Panc1 (cell line): Measurements from ENCODE around the gene MREG. TPM values are rescaled to one million over a fixed set of nuclear protein-coding genes. Genes with fewer than 3 reads are reported as not detected.

ENCODE experiments used
- ATAC-seq: fragments of 200-7000 bp; cut with Tn5 transposase; 2 replicates; pipeline ENCODE4 v1.9.1; 2020; ENCODE audit warnings: mild to moderate bottlenecking, moderate library complexity
- BruUV-seq: library from RNA; stranded (reverse); fragments of 400-500 nt; replicated peaks from 2 replicates; lab custom pipeline; 2021; lab: Mats Ljungman, UMichigan
- CTCF ChIA-PET: fragments of 300-600 bp; sonication (Branson Sonifier 250); formaldehyde crosslinking; loops from one replicate; lab custom pipeline; 2022; ENCODE audit warnings: antibody characterized with exemption; lab: Charles Lee
- POLR2A ChIA-PET: fragments of 300-600 bp; sonication (Branson Sonifier 250); formaldehyde crosslinking; loops from one replicate; lab custom pipeline; 2022; ENCODE audit warnings: antibody characterized with exemption; lab: Charles Lee
- DNase-seq: peaks from one replicate; pipeline ENCODE4 v3.0.0-alpha.2; 2010; ENCODE audit warnings: low read depth, low spot score
- H3K27ac ChIP-seq: 2 replicates; pipeline ENCODE4 v1.5.1; 2011; ENCODE audit warnings: mild to moderate bottlenecking, low read length, inconsistent platforms
- H3K27me3 ChIP-seq: fragments of 200-500 bp; sonication (Bioruptor generic); 2 replicates; pipeline ENCODE4 v1.6.0; 2014; ENCODE audit warnings: low read length, inconsistent platforms; ENCODE audit not compliant: control insufficient read depth, insufficient read depth
- H3K36me3 ChIP-seq: fragments of 200-500 bp; sonication (Bioruptor generic); 2 replicates; pipeline ENCODE4 v1.5.1; 2014; ENCODE audit warnings: inconsistent platforms, mild to moderate bottlenecking, low read length, moderate library complexity; ENCODE audit not compliant: control insufficient read depth, insufficient read depth
- H3K4me1 ChIP-seq: 2 replicates; pipeline ENCODE4 v1.5.1; 2011; ENCODE audit warnings: inconsistent platforms, mild to moderate bottlenecking, low read length, moderate library complexity; ENCODE audit not compliant: control insufficient read depth, insufficient read depth
- H3K4me3 ChIP-seq, 2 experiments: 2 replicates each; pipeline ENCODE4 v1.5.1; 2011 to 2012; ENCODE audit warnings: low read depth in 2 of 2, low read length in 2 of 2, mild to moderate bottlenecking in 2 of 2, inconsistent platforms in 1 of 2, moderate library complexity in 1 of 2
- H3K9me3 ChIP-seq: fragments of 200-500 bp; sonication (Bioruptor generic); 2 replicates; pipeline ENCODE4 v1.5.1; 2014; ENCODE audit warnings: low read depth, mild to moderate bottlenecking, inconsistent platforms, low read length, moderate library complexity; ENCODE audit not compliant: control insufficient read depth, insufficient read depth
- CTCF ChIP-seq: fragments of 450-650 bp; IDR thresholded peaks from 2 replicates; pipeline ENCODE4 v1.5.1; 2017; ENCODE audit warnings: mild to moderate bottlenecking
- POLR2AphosphoS5 ChIP-seq: IDR thresholded peaks from 2 replicates; pipeline ENCODE4 v1.6.1; 2012; ENCODE audit warnings: mild to moderate bottlenecking, low read depth, low read length, moderate library complexity
- SIN3A ChIP-seq: IDR thresholded peaks from 2 replicates; pipeline ENCODE4 v1.6.1; 2012; ENCODE audit warnings: low read depth, mild to moderate bottlenecking, low read length, moderate library complexity, borderline replicate concordance; ENCODE audit not compliant: insufficient read depth
- TCF7L2 ChIP-seq: IDR thresholded peaks from 2 replicates; pipeline ENCODE4 v1.6.1; 2011; ENCODE audit warnings: mild to moderate bottlenecking, low read depth, low read length, inconsistent platforms
- in situ Hi-C: cut with HindIII; loops from 2 replicates; pipeline ENCODE4 v1.10.0; 2016; ENCODE audit warnings: low sequenced_read_pairs, low pct_unique_long_range_greater_than_20kb
- intact Hi-C: fragments of 100-400 bp; cut with micrococcal nuclease; formaldehyde crosslinking; loops from one replicate; pipeline ENCODE4 v1.10.0; 2022; ENCODE audit not compliant: unreplicated experiment
- total RNA-seq: library from RNA; stranded (reverse); gene quantifications from one replicate; pipeline ENCODE4 v1.2.1, GENCODE V29; 2021; ENCODE audit not compliant: unreplicated experiment
- TF ChIP-seq, protein P1 (sequence below), 2 experiments: IDR thresholded peaks; 2 replicates each; pipeline ENCODE4 v1.6.1; 2011 to 2012; ENCODE audit warnings: low read depth in 2 of 2, control low read depth in 1 of 2, low read length in 1 of 2, mild to moderate bottlenecking in 1 of 2, moderate library complexity in 1 of 2; ENCODE audit not compliant: insufficient read depth in 1 of 2

The MREG gene
- total RNA-seq, 1 experiment from 2014 or later, result 19.2 TPM

DNA sequence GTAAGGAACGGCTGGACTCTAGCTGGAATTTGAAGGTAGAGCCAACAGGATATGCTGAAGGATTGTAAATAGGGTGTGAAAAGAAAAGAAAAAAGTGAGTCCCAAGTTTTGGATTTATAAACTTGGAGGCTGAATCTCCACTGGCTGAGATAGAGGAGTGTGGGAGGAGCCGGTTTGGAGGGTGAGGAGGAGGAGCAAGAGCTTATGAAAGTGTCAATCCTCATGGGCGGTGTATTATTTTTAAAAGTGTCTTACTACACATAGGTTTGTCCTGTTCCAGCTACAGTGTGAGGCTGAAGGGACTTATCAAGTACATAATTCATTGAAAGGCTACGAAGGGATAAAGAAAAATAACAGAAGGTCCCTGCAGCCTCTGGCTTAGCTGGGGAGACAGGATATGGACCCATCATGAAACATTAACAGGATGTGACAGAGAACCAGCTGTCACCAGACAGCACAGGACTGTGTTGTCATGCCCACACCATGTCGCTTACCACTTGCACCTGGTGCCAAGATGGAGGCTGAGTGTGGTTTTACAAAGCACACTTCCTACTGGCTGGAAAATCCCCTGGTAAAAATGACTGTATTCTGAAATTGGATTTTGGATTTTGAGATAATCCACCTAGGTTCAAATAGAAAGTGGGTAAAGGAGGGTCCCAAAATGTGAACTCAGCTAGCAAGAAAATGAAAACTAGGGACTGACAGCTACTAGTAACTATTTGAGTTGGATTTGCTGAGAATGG, 2.5 kb upstream of the MREG start:
- H3K36me3 ChIP-seq, result no peaks in the 10 kb centered on the region; the same call in 1 of the 2 replicates
- in situ Hi-C loops (no loop called here), intact Hi-C loops (no loop called here)
- BruUV-seq, result no TSS peak
- H3K27ac ChIP-seq, result no peak overlapping the region
- DNase-seq, result no peak
- no peak overlapping the region for H3K4me3 ChIP-seq
- POLR2A ChIA-PET, result no interaction called here
- no peak for TF ChIP-seq TCF7L2
- TF ChIP-seq, protein P1, sequence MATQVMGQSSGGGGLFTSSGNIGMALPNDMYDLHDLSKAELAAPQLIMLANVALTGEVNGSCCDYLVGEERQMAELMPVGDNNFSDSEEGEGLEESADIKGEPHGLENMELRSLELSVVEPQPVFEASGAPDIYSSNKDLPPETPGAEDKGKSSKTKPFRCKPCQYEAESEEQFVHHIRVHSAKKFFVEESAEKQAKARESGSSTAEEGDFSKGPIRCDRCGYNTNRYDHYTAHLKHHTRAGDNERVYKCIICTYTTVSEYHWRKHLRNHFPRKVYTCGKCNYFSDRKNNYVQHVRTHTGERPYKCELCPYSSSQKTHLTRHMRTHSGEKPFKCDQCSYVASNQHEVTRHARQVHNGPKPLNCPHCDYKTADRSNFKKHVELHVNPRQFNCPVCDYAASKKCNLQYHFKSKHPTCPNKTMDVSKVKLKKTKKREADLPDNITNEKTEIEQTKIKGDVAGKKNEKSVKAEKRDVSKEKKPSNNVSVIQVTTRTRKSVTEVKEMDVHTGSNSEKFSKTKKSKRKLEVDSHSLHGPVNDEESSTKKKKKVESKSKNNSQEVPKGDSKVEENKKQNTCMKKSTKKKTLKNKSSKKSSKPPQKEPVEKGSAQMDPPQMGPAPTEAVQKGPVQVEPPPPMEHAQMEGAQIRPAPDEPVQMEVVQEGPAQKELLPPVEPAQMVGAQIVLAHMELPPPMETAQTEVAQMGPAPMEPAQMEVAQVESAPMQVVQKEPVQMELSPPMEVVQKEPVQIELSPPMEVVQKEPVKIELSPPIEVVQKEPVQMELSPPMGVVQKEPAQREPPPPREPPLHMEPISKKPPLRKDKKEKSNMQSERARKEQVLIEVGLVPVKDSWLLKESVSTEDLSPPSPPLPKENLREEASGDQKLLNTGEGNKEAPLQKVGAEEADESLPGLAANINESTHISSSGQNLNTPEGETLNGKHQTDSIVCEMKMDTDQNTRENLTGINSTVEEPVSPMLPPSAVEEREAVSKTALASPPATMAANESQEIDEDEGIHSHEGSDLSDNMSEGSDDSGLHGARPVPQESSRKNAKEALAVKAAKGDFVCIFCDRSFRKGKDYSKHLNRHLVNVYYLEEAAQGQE (IDR thresholded peaks at IDR 0.05; ENCODE audit: insufficient read depth in 1 of 2, low read depth in 2 of 2, low read length in 1 of 2), result no peak
- TF ChIP-seq POLR2AphosphoS5, result no peak
- TF ChIP-seq SIN3A, result no peak
- TF ChIP-seq CTCF, result no peak
- ATAC-seq, result no peak
- H3K27me3 ChIP-seq, result no peaks in the 10 kb centered on the region
- H3K9me3 ChIP-seq, result no peaks in the 10 kb centered on the region
- peaks cover 16% of the 10 kb centered on the region for H3K4me1 ChIP-seq
- CTCF ChIA-PET, result no interaction called here

- TF ChIP-seq TCF7L2, result no peak
- TF ChIP-seq, protein P1 (IDR thresholded peaks at IDR 0.05; ENCODE audit: insufficient read depth in 1 of 2, low read depth in 2 of 2, low read length in 1 of 2), result no peak
- H3K36me3 ChIP-seq, result no peaks in the 10 kb centered on the region; the same call in 1 of the 2 replicates
- in situ Hi-C loops, result no loop called here
- H3K4me1 ChIP-seq, result peaks cover 16% of the 10 kb centered on the region
- BruUV-seq, result no TSS peak
- CTCF ChIA-PET, result no interaction called here
- H3K4me3 ChIP-seq, result no peak overlapping the region
- DNase-seq (no peak), ATAC-seq (no peak)
- H3K9me3 ChIP-seq, result no peaks in the 10 kb centered on the region
- intact Hi-C loops, result no loop called here
- H3K27ac ChIP-seq, result no peak overlapping the region
- POLR2A ChIA-PET, result no interaction called here
- H3K27me3 ChIP-seq, result no peaks in the 10 kb centered on the region
Observed at GRCh38 chr2:216014986-216015385, 1.6 kb upstream of the MREG start.
